Globus pallidus (tissue), 1 donor: Measurements from ENCODE around the gene ITGAE.
"Not testable (repeated sequence)": the region's sequence is repeated elsewhere in the genome, so short reads cannot be mapped to it uniquely, and the experiment has no call there.

ENCODE experiments used
- DNase-seq: peaks from one replicate; pipeline ENCODE4 v3.0.0-alpha.2; 2015; ENCODE audit warnings: low spot score

ITGAE gene

GRCh38 chr17:3795390-3796102 is 5.4 kb downstream of the ITGAE start:
- no peak for DNase-seq

- no peak for DNase-seq
Measured at GRCh38 chr17:3794557-3795389, 6.2 kb downstream of the ITGAE start.

- DNase-seq, result not testable (repeated sequence)
Measured at GRCh38 chr17:3794152-3794551, 6.8 kb downstream of the ITGAE start.

GRCh38 chr17:3793258-3793657 is 7.7 kb downstream of the ITGAE start:
- not testable (repeated sequence) for DNase-seq

- DNase-seq, result peak; percentile 67
Measured at GRCh38 chr17:3792481-3792880, 8.5 kb downstream of the ITGAE start.

- no peak for DNase-seq
Measured at GRCh38 chr17:3788200-3788599, 12.8 kb downstream of the ITGAE start.

GRCh38 chr17:3785323-3785722 is 15.7 kb downstream of the ITGAE start:
- not testable (repeated sequence) for DNase-seq

GRCh38 chr17:3782751-3783150 is 18.2 kb downstream of the ITGAE start:
- no peak for DNase-seq

GRCh38 chr17:3780986-3781385 is 20.0 kb downstream of the ITGAE start:
- no peak for DNase-seq

- DNase-seq, result no peak
Measured at GRCh38 chr17:3777366-3778120, 23.4 kb downstream of the ITGAE start.

GRCh38 chr17:3773966-3774365 is 27.0 kb downstream of the ITGAE start:
- no peak for DNase-seq

GRCh38 chr17:3773511-3773910 is 27.5 kb downstream of the ITGAE start:
- DNase-seq, result no peak

GRCh38 chr17:3772764-3773163 is 28.2 kb downstream of the ITGAE start:
- DNase-seq, result no peak

GRCh38 chr17:3771140-3771539 is 29.8 kb downstream of the ITGAE start:
- DNase-seq, result no peak

- DNase-seq, result no peak
Measured at GRCh38 chr17:3770466-3770865, 30.5 kb downstream of the ITGAE start.

GRCh38 chr17:3768769-3769168 is 32.2 kb downstream of the ITGAE start:
- DNase-seq, result no peak

GRCh38 chr17:3768341-3768740 is 32.6 kb downstream of the ITGAE start:
- DNase-seq, result no peak

GRCh38 chr17:3766779-3767178 is 34.2 kb downstream of the ITGAE start:
- DNase-seq, result no peak

GRCh38 chr17:3765981-3766380 is 35.0 kb downstream of the ITGAE start:
- DNase-seq, result no peak

GRCh38 chr17:3763777-3764170 is 37.2 kb downstream of the ITGAE start:
- no peak for DNase-seq

GRCh38 chr17:3762922-3763776 is 37.8 kb downstream of the ITGAE start:
- no peak for DNase-seq

GRCh38 chr17:3761918-3762380 is 39.0 kb downstream of the ITGAE start:
- no peak for DNase-seq
